OCI-LY3 (cell line): Measurements from ENCODE around the gene NHEJ1.

Experiments used
- H2AFZ ChIP-seq: fragments of 200-600, 300-600 bp; shearing (Covaris generic); 2 replicates; pipeline ENCODE4 v1.6.0; 2014; ENCODE audit warnings: antibody characterized with exemption, low read depth, low read length
- H3K27ac ChIP-seq: fragments of 200-600, 300-600 bp; sonication (generic); 2 replicates; pipeline ENCODE4 v1.5.1; 2014; ENCODE audit warnings: mild to moderate bottlenecking, low read length, moderate library complexity, mixed read lengths
- H3K27me3 ChIP-seq: fragments of 200-600, 300-600 bp; sonication (generic); 2 replicates; pipeline ENCODE4 v1.6.1; 2014; ENCODE audit warnings: low read depth, low read length, mixed read lengths
- H3K36me3 ChIP-seq: fragments of 200-600, 300-600 bp; sonication (generic); replicated peaks from 2 replicates; pipeline ENCODE3; 2014; ENCODE audit warnings: low read depth, low read length, mixed read lengths
- H3K4me1 ChIP-seq: fragments of 300-600, 200-600 bp; sonication (generic); 2 replicates; pipeline ENCODE4 v1.6.1; 2014; ENCODE audit warnings: low read length, mixed read lengths
- H3K4me2 ChIP-seq: fragments of 200-600, 300-600 bp; sonication (generic); 2 replicates; pipeline ENCODE4 v1.6.1; 2014; ENCODE audit warnings: low read length, mixed read lengths
- H3K4me3 ChIP-seq: fragments of 300-600, 200-600 bp; sonication (generic); 2 replicates; pipeline ENCODE4 v1.5.1; 2014; ENCODE audit warnings: antibody characterized with exemption, mild to moderate bottlenecking, low read length, moderate library complexity
- H3K79me2 ChIP-seq: fragments of 300-600, 200-600 bp; shearing (Covaris generic); 2 replicates; pipeline ENCODE4 v1.6.1; 2014; ENCODE audit warnings: mild to moderate bottlenecking, low read length, mixed read lengths
- H3K9ac ChIP-seq: fragments of 300-600, 200-600 bp; shearing (Covaris generic); 2 replicates; pipeline ENCODE4 v1.6.0; 2014; ENCODE audit warnings: mild to moderate bottlenecking, low read length, moderate library complexity
- H3K9me3 ChIP-seq: fragments of 200-600, 300-600 bp; shearing (Covaris generic); 2 replicates; pipeline ENCODE4 v1.6.1; 2014; ENCODE audit warnings: low read length, mixed read lengths; ENCODE audit not compliant: insufficient read depth
- H4K20me1 ChIP-seq: fragments of 200-600, 300-600 bp; sonication (generic); 2 replicates; pipeline ENCODE4 v1.6.1; 2016; ENCODE audit warnings: low read length, mixed read lengths; ENCODE audit not compliant: insufficient read depth
- EZH2phosphoT487 ChIP-seq: fragments of 200-600 bp; shearing (Covaris generic); IDR thresholded peaks from 2 replicates; pipeline ENCODE4 v1.6.1; 2018; ENCODE audit warnings: antibody characterized with exemption, mixed run types, low read depth
- TF ChIP-seq, protein P1 (sequence below): fragments of 200-600, 300-600 bp; sonication (generic); IDR thresholded peaks from 2 replicates; pipeline ENCODE4 v1.5.1; 2014; ENCODE audit warnings: antibody characterized with exemption, low read length, low read depth

The NHEJ1 gene

DNA sequence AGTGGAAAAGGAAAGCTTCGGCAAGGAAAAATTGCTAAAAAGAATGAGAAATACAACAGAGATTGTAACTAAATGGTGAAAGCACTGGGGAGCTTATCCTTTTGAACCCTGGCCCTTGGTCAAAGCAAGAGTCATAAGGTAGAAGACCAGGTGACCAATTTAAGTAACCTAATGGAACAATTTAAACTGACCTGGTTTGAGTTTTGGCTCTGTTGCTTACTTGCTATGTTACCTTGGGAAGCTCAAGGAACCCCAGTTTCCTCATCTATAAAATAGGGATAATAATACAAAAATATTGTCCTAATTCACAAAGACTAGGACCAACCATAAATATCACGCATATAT, 48.6 kb downstream of the NHEJ1 start:
- no peak overlapping the region for H3K4me2 ChIP-seq
- no peak overlapping the region for H2AFZ ChIP-seq
- H3K27me3 ChIP-seq: no peaks in the 10 kb centered on the region
- H3K4me3 ChIP-seq: no peak overlapping the region
- no peak overlapping the region for H3K27ac ChIP-seq
- no peaks in the 10 kb centered on the region for H4K20me1 ChIP-seq
- no peak overlapping the region for H3K9ac ChIP-seq
- no peaks in the 10 kb centered on the region for H3K36me3 ChIP-seq
- TF ChIP-seq EZH2phosphoT487: no peak
- TF ChIP-seq, protein P1, sequence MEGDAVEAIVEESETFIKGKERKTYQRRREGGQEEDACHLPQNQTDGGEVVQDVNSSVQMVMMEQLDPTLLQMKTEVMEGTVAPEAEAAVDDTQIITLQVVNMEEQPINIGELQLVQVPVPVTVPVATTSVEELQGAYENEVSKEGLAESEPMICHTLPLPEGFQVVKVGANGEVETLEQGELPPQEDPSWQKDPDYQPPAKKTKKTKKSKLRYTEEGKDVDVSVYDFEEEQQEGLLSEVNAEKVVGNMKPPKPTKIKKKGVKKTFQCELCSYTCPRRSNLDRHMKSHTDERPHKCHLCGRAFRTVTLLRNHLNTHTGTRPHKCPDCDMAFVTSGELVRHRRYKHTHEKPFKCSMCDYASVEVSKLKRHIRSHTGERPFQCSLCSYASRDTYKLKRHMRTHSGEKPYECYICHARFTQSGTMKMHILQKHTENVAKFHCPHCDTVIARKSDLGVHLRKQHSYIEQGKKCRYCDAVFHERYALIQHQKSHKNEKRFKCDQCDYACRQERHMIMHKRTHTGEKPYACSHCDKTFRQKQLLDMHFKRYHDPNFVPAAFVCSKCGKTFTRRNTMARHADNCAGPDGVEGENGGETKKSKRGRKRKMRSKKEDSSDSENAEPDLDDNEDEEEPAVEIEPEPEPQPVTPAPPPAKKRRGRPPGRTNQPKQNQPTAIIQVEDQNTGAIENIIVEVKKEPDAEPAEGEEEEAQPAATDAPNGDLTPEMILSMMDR: no peak
- H3K79me2 ChIP-seq: no peaks in the 10 kb centered on the region
- no peaks in the 10 kb centered on the region for H3K9me3 ChIP-seq
- no peaks in the 10 kb centered on the region for H3K4me1 ChIP-seq

DNA sequence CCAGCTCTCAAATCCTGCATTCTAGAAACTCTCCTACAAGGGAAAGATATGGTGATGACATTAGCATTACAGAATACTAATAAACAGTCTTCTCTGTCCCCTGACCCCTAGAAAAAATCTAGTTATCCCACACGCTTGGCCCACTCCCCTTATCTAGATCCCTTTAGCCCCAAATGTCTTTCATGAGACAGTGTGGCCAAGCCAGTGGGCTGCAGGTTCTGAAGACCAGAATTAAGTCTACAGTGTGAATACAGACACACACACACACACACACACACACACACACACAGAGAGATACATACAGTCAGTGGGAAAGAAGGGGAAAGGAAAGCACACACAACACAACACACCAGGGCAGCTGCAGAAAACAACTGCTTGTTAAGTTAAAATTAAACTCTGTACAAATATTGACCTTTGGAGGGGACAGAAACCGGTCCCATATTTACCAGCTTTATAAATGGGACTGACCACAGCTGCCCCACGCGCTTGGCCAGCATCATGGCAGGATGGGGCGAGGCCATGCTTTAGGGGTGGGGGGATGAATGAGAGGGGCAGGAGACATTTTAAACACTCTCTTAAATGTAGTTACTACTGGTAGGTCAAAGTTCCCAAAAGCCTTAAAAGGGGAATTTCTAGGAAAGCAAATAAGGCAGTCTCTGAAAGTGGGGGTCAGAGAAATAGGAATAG, 49.1 kb downstream of the NHEJ1 start:
- Histone ChIP-seq H3K4me1 (no peaks in the 10 kb centered on the region), H3K4me2 (no peak overlapping the region), H4K20me1 (no peaks in the 10 kb centered on the region), H3K9ac (no peak overlapping the region), H3K27me3 (no peaks in the 10 kb centered on the region), H3K27ac (no peak overlapping the region), H3K4me3 (no peak overlapping the region), H2AFZ (no peak overlapping the region), H3K36me3 (no peaks in the 10 kb centered on the region), H3K79me2 (no peaks in the 10 kb centered on the region), H3K9me3 (no peaks in the 10 kb centered on the region)
- TF ChIP-seq EZH2phosphoT487: no peak
- TF ChIP-seq, protein P1: no peak

DNA sequence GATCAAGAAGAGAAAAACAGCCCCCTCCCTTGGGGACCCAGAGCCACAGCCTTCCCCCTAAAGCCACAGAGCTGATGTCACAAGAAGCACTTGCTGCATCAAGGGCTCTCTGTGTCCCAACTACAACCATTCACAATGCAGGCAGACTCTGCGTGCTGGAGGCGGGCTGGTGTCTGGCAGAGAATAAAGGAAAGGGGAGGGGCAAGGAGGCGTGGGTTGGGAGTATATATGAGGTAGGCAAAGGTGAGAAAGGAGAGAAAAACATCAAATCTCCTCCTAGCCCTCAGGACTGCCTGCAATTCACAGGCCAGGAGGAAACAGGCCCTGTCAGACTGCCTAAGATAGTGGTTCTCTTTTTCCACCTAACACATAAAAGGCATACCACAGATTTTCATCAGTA, 51.1 kb downstream of the NHEJ1 start:
- no peak overlapping the region for H2AFZ ChIP-seq
- no peak overlapping the region for H3K27ac ChIP-seq
- no peak overlapping the region for H3K4me3 ChIP-seq
- TF ChIP-seq, protein P1: no peak
- no peak for TF ChIP-seq EZH2phosphoT487
- H3K4me2 ChIP-seq: no peak overlapping the region
- H4K20me1 ChIP-seq: no peaks in the 10 kb centered on the region
- H3K36me3 ChIP-seq: no peaks in the 10 kb centered on the region
- H3K9me3 ChIP-seq: no peaks in the 10 kb centered on the region
- H3K79me2 ChIP-seq: no peaks in the 10 kb centered on the region
- no peaks in the 10 kb centered on the region for H3K4me1 ChIP-seq
- no peak overlapping the region for H3K9ac ChIP-seq
- H3K27me3 ChIP-seq: no peaks in the 10 kb centered on the region

DNA sequence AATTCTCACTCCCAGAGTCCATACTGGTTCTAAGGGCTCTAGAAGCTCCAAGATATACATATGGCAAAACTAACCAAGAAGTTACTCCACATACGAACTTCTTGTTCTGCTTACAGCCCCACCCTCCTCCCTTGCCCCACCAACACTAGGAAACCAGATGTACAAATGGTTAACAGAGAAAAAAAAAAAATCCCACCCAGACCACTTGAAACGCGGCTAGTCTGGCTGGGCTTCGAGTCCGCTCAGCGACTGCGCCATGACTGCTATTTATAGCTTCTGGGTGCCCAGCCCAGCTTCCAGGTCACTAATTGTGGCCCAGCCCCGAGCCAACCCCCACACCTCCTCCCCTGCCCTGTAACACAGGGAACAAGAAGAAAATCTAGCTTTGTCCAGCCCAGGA, 52.9 kb downstream of the NHEJ1 start:
- TF ChIP-seq, protein P1: no peak
- no peak for TF ChIP-seq EZH2phosphoT487
- Histone ChIP-seq H3K9ac (no peak overlapping the region), H3K4me1 (no peaks in the 10 kb centered on the region), H3K36me3 (no peaks in the 10 kb centered on the region), H3K27ac (no peak overlapping the region), H3K4me2 (no peak overlapping the region), H3K4me3 (no peak overlapping the region), H3K9me3 (no peaks in the 10 kb centered on the region), H4K20me1 (no peaks in the 10 kb centered on the region), H3K27me3 (no peaks in the 10 kb centered on the region), H3K79me2 (no peaks in the 10 kb centered on the region), H2AFZ (no peak overlapping the region)
